ENCODE measurements around the gene HPS5. TPM values are rescaled to one million over a fixed set of nuclear protein-coding genes. Genes with fewer than 3 reads are reported as not detected.
"Not testable (repeated sequence)": the region's sequence is repeated elsewhere in the genome, so short reads cannot be mapped to it uniquely, and the experiment has no call there.

HPS5 gene
- total and polyA plus RNA-seq, 8 donors, result 19.4 to 25.3 (median 22.8) TPM

GRCh38 chr11:18332302-18332701 lies 10.4 kb upstream of the HPS5 start:
- ATAC-seq (no peak), DNase-seq (no peak)
- Histone ChIP-seq H3K9me3 (no peaks in the 10 kb centered on the region), H3K36me3 (peaks cover 0 to 96% of the 10 kb centered on the region in 2 donors), H3K27ac (no peak overlapping the region), H3K27me3 (no peaks in the 10 kb centered on the region), H3K4me1 (peaks cover 0 to 23% of the 10 kb centered on the region in 2 donors), H3K4me3 (no peak overlapping the region)
- no peak for TF ChIP-seq CTCF (IDR thresholded peaks at IDR 0.05)
- intact Hi-C loops (cut with DNase I), result no loop called here

GRCh38 chr11:18330921-18331320 lies 9.0 kb upstream of the HPS5 start:
- H3K36me3 ChIP-seq, result peaks cover 0 to 95% of the 10 kb centered on the region in 2 donors
- no peak overlapping the region for H3K4me3 ChIP-seq
- TF ChIP-seq CTCF (IDR thresholded peaks at IDR 0.05), result no peak
- peaks cover 0 to 27% of the 10 kb centered on the region in 2 donors for H3K4me1 ChIP-seq
- no peak for DNase-seq
- intact Hi-C loops (cut with DNase I), result no loop called here
- ATAC-seq, result no peak
- no peaks in the 10 kb centered on the region for H3K9me3 ChIP-seq
- H3K27me3 ChIP-seq, result no peaks in the 10 kb centered on the region
- H3K27ac ChIP-seq, result no peak overlapping the region

- H3K4me3 ChIP-seq, result no peak overlapping the region
- peaks cover 0 to 86% of the 10 kb centered on the region in 2 donors for H3K36me3 ChIP-seq
- H3K27me3 ChIP-seq, result no peaks in the 10 kb centered on the region
- peaks cover 0 to 40% of the 10 kb centered on the region in 2 donors for H3K4me1 ChIP-seq
- intact Hi-C loops (cut with DNase I), result no loop called here
- no peaks in the 10 kb centered on the region for H3K9me3 ChIP-seq
- H3K27ac ChIP-seq, result no peak overlapping the region
- TF ChIP-seq CTCF (IDR thresholded peaks at IDR 0.05), result no peak
- DNase-seq (no peak), ATAC-seq (no peak)
Observed at GRCh38 chr11:18329196-18329870, 7.4 kb upstream of the HPS5 start.

GRCh38 chr11:18324381-18324780 lies 2.4 kb upstream of the HPS5 start:
- DNase-seq (no peak), ATAC-seq (no peak)
- Histone ChIP-seq H3K27ac (no peak overlapping the region), H3K36me3 (peaks cover 0 to 40% of the 10 kb centered on the region in 2 donors), H3K9me3 (no peaks in the 10 kb centered on the region), H3K27me3 (no peaks in the 10 kb centered on the region), H3K4me1 (peaks cover 30 to 65% of the 10 kb centered on the region in 2 donors), H3K4me3 (peak overlapping the region in 1 of 2 donors; percentile 95)
- TF ChIP-seq CTCF (IDR thresholded peaks at IDR 0.05), result no peak
- intact Hi-C loops (cut with DNase I), result no loop called here

- H3K9me3 ChIP-seq; intact Hi-C loops (cut with DNase I); H3K27me3 ChIP-seq; DNase-seq; ATAC-seq; H3K27ac ChIP-seq: not testable (repeated sequence)
- Histone ChIP-seq H3K4me3 (peak overlapping the region in 1 of 2 donors; percentile 95), H3K36me3 (peaks cover 0 to 35% of the 10 kb centered on the region in 2 donors), H3K4me1 (peaks cover 30 to 66% of the 10 kb centered on the region in 2 donors)
Observed at GRCh38 chr11:18323881-18324280, 1.9 kb upstream of the HPS5 start.
